GM12878 (cell line): ENCODE data around the gene COA3. TPM values are rescaled to one million over a fixed set of nuclear protein-coding genes. Genes with fewer than 3 reads are reported as not detected.

Experiments used
- ATAC-seq: fragments of 200-7000 bp; cut with Tn5 transposase; 3 replicates; pipeline ENCODE4 v1.9.1; 2020; ENCODE audit warnings: mild to moderate bottlenecking, moderate library complexity
- BruUV-seq: library from RNA; stranded (reverse); fragments of 400-500 nt; replicated peaks from 2 replicates; lab custom pipeline; 2021; lab: Mats Ljungman, UMichigan
- CTCF ChIA-PET: fragments of 300-600 bp; sonication (Branson Sonifier 250); formaldehyde crosslinking; extraction: SDS; loops from one replicate; lab custom pipeline; 2021; ENCODE audit warnings: inconsistent platforms; lab: Yijun Ruan, JAX
- POLR2A ChIA-PET: fragments of 350-600 bp; formaldehyde crosslinking; extraction: SDS; loops from one replicate; lab custom pipeline; 2021; ENCODE audit warnings: inconsistent platforms; lab: Charles Lee
- RAD21 ChIA-PET: fragments of 300-600 bp; sonication (Branson Sonifier 250); formaldehyde crosslinking; loops from one replicate; lab custom pipeline; 2023; ENCODE audit warnings: antibody characterized with exemption; ENCODE audit not compliant: unreplicated experiment; lab: Charles Lee
- SMC1A ChIA-PET: fragments of 300-600 bp; sonication (Branson Sonifier 250); formaldehyde crosslinking; loops from one replicate; lab custom pipeline; 2023; ENCODE audit not compliant: unreplicated experiment, uncharacterized antibody; lab: Charles Lee
- DNase-seq: peaks from one replicate; pipeline ENCODE4 v3.0.0-alpha.2; 2011; ENCODE audit warnings: low read depth, low spot score
- FAIRE-seq: peaks from 3 replicates; lab custom pipeline; 2011; peaks lifted over from hg19 to GRCh38; lab: Jason Lieb, UNC
- H2AFZ ChIP-seq: 2 replicates; pipeline ENCODE4 v1.6.0; 2011; ENCODE audit warnings: low read depth, low read length, control low read depth; ENCODE audit not compliant: control insufficient read depth
- H3K27ac ChIP-seq: 2 replicates; pipeline ENCODE4 v1.5.1; 2011; ENCODE audit warnings: control low read depth; ENCODE audit not compliant: control insufficient read depth, insufficient read depth
- H3K27me3 ChIP-seq, 2 experiments: replicated peaks in 1 of 2; 2 replicates each; pipeline versions ENCODE4 v1.6.0 to v1.6.1; 2011; ENCODE audit warnings: low read length in 1 of 2; ENCODE audit not compliant: control insufficient read depth in 2 of 2, insufficient read depth in 2 of 2
- H3K36me3 ChIP-seq, 2 experiments: 2 replicates each; pipeline ENCODE4 v1.5.1; 2011; ENCODE audit warnings: low read length in 1 of 2; ENCODE audit not compliant: control insufficient read depth in 2 of 2, insufficient read depth in 2 of 2
- H3K4me1 ChIP-seq: 2 replicates; pipeline ENCODE4 v1.6.1; 2011; ENCODE audit warnings: mild to moderate bottlenecking, low read length, moderate library complexity, mixed read lengths; ENCODE audit not compliant: control insufficient read depth, insufficient read depth
- H3K4me2 ChIP-seq: 2 replicates; pipeline ENCODE4 v1.6.0; 2011; ENCODE audit warnings: control low read depth; ENCODE audit not compliant: control insufficient read depth, insufficient read depth
- H3K4me3 ChIP-seq: fragments of 200-600 bp; sonication (generic); 2 replicates; pipeline ENCODE4 v1.5.1; 2016
- H3K79me2 ChIP-seq: 2 replicates; pipeline ENCODE4 v1.6.0; 2011; ENCODE audit warnings: low read length; ENCODE audit not compliant: control insufficient read depth, insufficient read depth
- H3K9ac ChIP-seq: 2 replicates; pipeline ENCODE4 v1.8.0; 2011; ENCODE audit warnings: low read length, control low read depth, mixed read lengths; ENCODE audit not compliant: control insufficient read depth, insufficient read depth
- H3K9me3 ChIP-seq: replicated peaks from 3 replicates; pipeline ENCODE4 v1.5.1; 2011; ENCODE audit warnings: mild to moderate bottlenecking, low read length; ENCODE audit not compliant: control insufficient read depth, insufficient read depth
- H4K20me1 ChIP-seq: 2 replicates; pipeline ENCODE4 v1.6.0; 2011; ENCODE audit not compliant: control insufficient read depth, insufficient read depth
- CBFB ChIP-seq: IDR thresholded peaks from 2 replicates; pipeline ENCODE4 v1.6.1; 2016; ENCODE audit warnings: antibody characterized with exemption, low read depth
- EED ChIP-seq: sonication (generic); IDR thresholded peaks from 2 replicates; pipeline ENCODE4 v1.6.1; 2016; ENCODE audit warnings: antibody characterized with exemption, low read depth
- FOXM1 ChIP-seq: IDR thresholded peaks from 2 replicates; pipeline ENCODE4 v1.6.1; 2012; ENCODE audit warnings: low read depth, mild to moderate bottlenecking, inconsistent platforms, low read length, moderate library complexity
- HCFC1 ChIP-seq: fragments of 150-350 bp; IDR thresholded peaks from 2 replicates; pipeline ENCODE4 v1.6.1; 2014; ENCODE audit warnings: low read length
- KDM1A ChIP-seq: fragments of 200-600 bp; sonication (generic); IDR thresholded peaks from 2 replicates; pipeline ENCODE4 v1.6.1; 2016; ENCODE audit warnings: borderline replicate concordance
- PAX5 ChIP-seq: IDR thresholded peaks from 2 replicates; pipeline ENCODE4 v1.6.1; 2011; ENCODE audit warnings: low read depth, low read length, borderline replicate concordance
- POLR2A ChIP-seq: IDR thresholded peaks from 2 replicates; pipeline ENCODE4 v1.6.1; 2011; ENCODE audit warnings: low read depth, mild to moderate bottlenecking, low read length
- POLR2AphosphoS5 ChIP-seq: IDR thresholded peaks from 2 replicates; pipeline ENCODE4 v1.6.1; 2011; ENCODE audit warnings: mild to moderate bottlenecking, low read length, inconsistent platforms
- SREBF2 ChIP-seq: IDR thresholded peaks from 2 replicates; pipeline ENCODE4 v1.6.1; 2012; ENCODE audit warnings: mild to moderate bottlenecking, low read length
- ZNF384 ChIP-seq: IDR thresholded peaks from 2 replicates; pipeline ENCODE4 v1.6.1; 2012; ENCODE audit warnings: low read depth, mild to moderate bottlenecking, low read length, improper control_type of control experiment, borderline replicate concordance
- WGBS: methylation state at CpG from one replicate; pipeline ENCODE4 v1.1.6; 2016; ENCODE audit warnings: low lambda C conversion rate; ENCODE audit not compliant: insufficient replicate concordance, insufficient coverage; ENCODE audit errors: missing lambda C conversion rate; 5-methylcytosine and 5-hydroxymethylcytosine counted together
- in situ Hi-C: fragments of 300-500 bp; cut with MboI; formaldehyde crosslinking; loops from 9 replicates; pipeline ENCODE4 v1.14.3; 2018; ENCODE audit warnings: mixed read lengths
- intact Hi-C: fragments of 100-400 bp; cut with micrococcal nuclease; formaldehyde crosslinking; loops from one replicate; pipeline ENCODE4 v1.14.2; 2022; ENCODE audit not compliant: unreplicated experiment
- polyA plus RNA-seq, 11 experiments: library from polyadenylated mRNA; depleted of rRNA in 4 of 11; unstranded in 6 of 11; stranded (reverse) in 5 of 11; fragments of >200 nt; fragmentation: Nextera tagmentation in 4 of 11; fragmentation: Illumina TruSeq in 1 of 11; extraction: Ambion mirVana in 4 of 11; extraction: Trizol in 1 of 11; gene quantifications; 1 replicate in 1 of 11; 2 replicates in 10 of 11; pipeline versions ENCODE4 v1.2.1 to v1.2.3, GENCODE V29; 2011 to 2016; ENCODE audit warnings: inconsistent platforms in 2 of 11, missing spikeins in 2 of 11, low read depth in 1 of 11
- total RNA-seq, 4 experiments: library from RNA; depleted of rRNA in 3 of 4; stranded (reverse); fragments of >200 nt in 3 of 4; fragmentation: Illumina TruSeq in 1 of 4; extraction: Trizol in 1 of 4; gene quantifications; 2 replicates each; pipeline versions ENCODE4 v1.2.1 to v1.2.3, GENCODE V29; 2013 to 2021
- TF ChIP-seq, protein P1 (sequence below): IDR thresholded peaks from 2 replicates; pipeline ENCODE4 v1.6.1; 2011; ENCODE audit warnings: low read depth, mild to moderate bottlenecking, low read length, moderate library complexity, borderline replicate concordance; ENCODE audit errors: extremely low read depth
- TF ChIP-seq, protein P2 (sequence below): fragments of 450-650 bp; IDR thresholded peaks from 2 replicates; pipeline ENCODE4 v1.6.1; 2016; ENCODE audit warnings: mild to moderate bottlenecking
- TF ChIP-seq, protein P3 (sequence below), 3 experiments: IDR thresholded peaks in 2 of 3; conservative IDR thresholded peaks in 1 of 3; 2 replicates each; pipeline ENCODE4 v1.5.1; 2011; ENCODE audit warnings: low read depth in 3 of 3, low read length in 3 of 3, mild to moderate bottlenecking in 3 of 3, control low read depth in 2 of 3, moderate library complexity in 2 of 3, inconsistent platforms in 1 of 3, mixed read lengths in 1 of 3; ENCODE audit not compliant: control insufficient read depth in 2 of 3, insufficient read depth in 1 of 3; ENCODE audit errors: extremely low read depth in 1 of 3

The COA3 gene
- total and polyA plus RNA-seq, 10 of the 15 experiments (the other 5 are each of a cell fraction or from before 2014, with no cell fraction given): 45.2 to 161 (median 64.6) TPM

DNA sequence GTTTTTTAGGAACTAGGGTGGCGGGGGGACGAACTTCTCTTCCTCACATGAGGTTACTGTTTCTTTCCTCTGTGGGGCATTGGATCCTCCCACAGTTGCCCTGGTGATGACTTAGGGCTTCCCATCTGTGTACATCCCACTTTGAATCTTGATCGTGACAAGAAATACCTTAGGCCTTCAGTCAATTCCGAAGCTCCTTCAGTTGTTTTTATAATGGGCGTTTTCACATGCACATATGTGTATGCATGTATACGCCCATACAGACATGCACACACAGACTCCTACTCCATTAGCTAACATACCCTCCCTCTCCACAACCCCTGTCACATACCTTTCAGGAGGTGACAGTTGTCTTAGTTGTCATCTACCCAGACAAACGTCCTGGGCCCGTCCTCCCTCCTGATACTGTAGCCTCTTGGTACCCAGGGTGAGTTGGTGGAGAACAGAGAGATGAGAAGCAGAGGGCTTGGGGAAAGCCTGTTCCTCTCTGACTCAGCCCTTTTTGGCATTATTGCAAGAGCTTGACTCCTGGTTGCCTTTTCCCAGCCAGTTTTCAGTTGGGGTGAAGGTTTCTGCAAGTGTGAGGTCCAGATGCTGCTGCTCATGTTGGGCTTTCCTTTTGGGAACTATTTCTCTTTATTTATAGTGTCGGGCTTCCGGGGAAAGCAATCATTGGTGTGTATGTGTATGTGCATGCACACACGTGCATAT, 43.6 kb upstream of the COA3 start:
- no peaks in the 10 kb centered on the region for H3K9me3 ChIP-seq
- no peaks in the 10 kb centered on the region for H3K27me3 ChIP-seq
- BruUV-seq: TSS peak; percentile 39
- ATAC-seq (no peak), FAIRE-seq (no peak), DNase-seq (no peak)
- H2AFZ ChIP-seq: no peak overlapping the region
- no peaks in the 10 kb centered on the region; the same call in 1 of the 2 replicates for H3K4me1 ChIP-seq
- no peak overlapping the region for H3K4me2 ChIP-seq
- ChIA-PET POLR2A (interaction anchor here (1.2 kb wide), 1 partner anchor 23 kb away, joined by 3 read pairs; no protein-coding TSS in a partner anchor), RAD21 (interaction anchor here (0.6 kb wide), 1 partner anchor 166 kb away, joined by 5 read pairs; no protein-coding TSS in a partner anchor), CTCF (interaction anchor here (1.6 to 4.7 kb wide), 2 partner anchors 87 to 156 kb away, joined by 5 to 38 read pairs; partner anchors contain the start of gene RPL27), SMC1A (interaction anchor here (0.9 to 1.7 kb wide), 2 partner anchors 87 to 156 kb away, joined by 3 to 7 read pairs; partner anchors contain the start of gene RPL27)
- in situ Hi-C loops (no loop called here), intact Hi-C loops (loop anchor here (2.0 to 10.0 kb wide), 2 partner anchors 95 to 153 kb away; partner anchors contain the start of gene RPL27)
- no peak overlapping the region for H3K9ac ChIP-seq
- peaks cover 16 to 41% of the 10 kb centered on the region in 2 experiments for H3K36me3 ChIP-seq
- TF ChIP-seq KDM1A: no peak
- TF ChIP-seq, protein P1, sequence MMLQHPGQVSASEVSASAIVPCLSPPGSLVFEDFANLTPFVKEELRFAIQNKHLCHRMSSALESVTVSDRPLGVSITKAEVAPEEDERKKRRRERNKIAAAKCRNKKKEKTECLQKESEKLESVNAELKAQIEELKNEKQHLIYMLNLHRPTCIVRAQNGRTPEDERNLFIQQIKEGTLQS: no peak
- TF ChIP-seq, protein P2, sequence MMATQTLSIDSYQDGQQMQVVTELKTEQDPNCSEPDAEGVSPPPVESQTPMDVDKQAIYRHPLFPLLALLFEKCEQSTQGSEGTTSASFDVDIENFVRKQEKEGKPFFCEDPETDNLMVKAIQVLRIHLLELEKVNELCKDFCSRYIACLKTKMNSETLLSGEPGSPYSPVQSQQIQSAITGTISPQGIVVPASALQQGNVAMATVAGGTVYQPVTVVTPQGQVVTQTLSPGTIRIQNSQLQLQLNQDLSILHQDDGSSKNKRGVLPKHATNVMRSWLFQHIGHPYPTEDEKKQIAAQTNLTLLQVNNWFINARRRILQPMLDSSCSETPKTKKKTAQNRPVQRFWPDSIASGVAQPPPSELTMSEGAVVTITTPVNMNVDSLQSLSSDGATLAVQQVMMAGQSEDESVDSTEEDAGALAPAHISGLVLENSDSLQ: no peak
- no peak for TF ChIP-seq EED
- TF ChIP-seq ZNF384: no peak
- peak; percentile 24 for TF ChIP-seq POLR2AphosphoS5
- peak; percentile 30; the same call in 1 of the 2 replicates for TF ChIP-seq POLR2A
- TF ChIP-seq, protein P3, sequence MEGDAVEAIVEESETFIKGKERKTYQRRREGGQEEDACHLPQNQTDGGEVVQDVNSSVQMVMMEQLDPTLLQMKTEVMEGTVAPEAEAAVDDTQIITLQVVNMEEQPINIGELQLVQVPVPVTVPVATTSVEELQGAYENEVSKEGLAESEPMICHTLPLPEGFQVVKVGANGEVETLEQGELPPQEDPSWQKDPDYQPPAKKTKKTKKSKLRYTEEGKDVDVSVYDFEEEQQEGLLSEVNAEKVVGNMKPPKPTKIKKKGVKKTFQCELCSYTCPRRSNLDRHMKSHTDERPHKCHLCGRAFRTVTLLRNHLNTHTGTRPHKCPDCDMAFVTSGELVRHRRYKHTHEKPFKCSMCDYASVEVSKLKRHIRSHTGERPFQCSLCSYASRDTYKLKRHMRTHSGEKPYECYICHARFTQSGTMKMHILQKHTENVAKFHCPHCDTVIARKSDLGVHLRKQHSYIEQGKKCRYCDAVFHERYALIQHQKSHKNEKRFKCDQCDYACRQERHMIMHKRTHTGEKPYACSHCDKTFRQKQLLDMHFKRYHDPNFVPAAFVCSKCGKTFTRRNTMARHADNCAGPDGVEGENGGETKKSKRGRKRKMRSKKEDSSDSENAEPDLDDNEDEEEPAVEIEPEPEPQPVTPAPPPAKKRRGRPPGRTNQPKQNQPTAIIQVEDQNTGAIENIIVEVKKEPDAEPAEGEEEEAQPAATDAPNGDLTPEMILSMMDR (IDR thresholded peaks at IDR 0.05 in 2 of 3, conservative IDR thresholded peaks at IDR 0.05 in 1 of 3; ENCODE audit: control insufficient read depth in 2 of 3, extremely low read depth in 1 of 3, insufficient read depth in 1 of 3, low read depth in 3 of 3, low read length in 3 of 3): no peak
- no peak for TF ChIP-seq PAX5
- TF ChIP-seq SREBF2: no peak
- TF ChIP-seq CBFB: no peak
- TF ChIP-seq HCFC1: no peak
- TF ChIP-seq FOXM1: no peak
- no peak overlapping the region for H3K4me3 ChIP-seq
- no peaks in the 10 kb centered on the region for H3K79me2 ChIP-seq
- H4K20me1 ChIP-seq: no peaks in the 10 kb centered on the region
- H3K27ac ChIP-seq: no peak overlapping the region
- whole genome bisulfite sequencing: 82% methylated on average over 11 of the region's 11 CpGs
